ENCODE data around the gene ARHGEF40.
"Not testable (repeated sequence)": the region's sequence is repeated elsewhere in the genome, so short reads cannot be mapped to it uniquely, and the experiment has no call there.

ARHGEF40 gene

GRCh38 chr14:21038441-21039422 is 31.4 kb upstream of the ARHGEF40 start:
- H3K4me3 ChIP-seq (ENCODE audit: low read length): no peak overlapping the region
- no peak for DNase-seq (ENCODE audit: low read depth, low spot score)

DNA sequence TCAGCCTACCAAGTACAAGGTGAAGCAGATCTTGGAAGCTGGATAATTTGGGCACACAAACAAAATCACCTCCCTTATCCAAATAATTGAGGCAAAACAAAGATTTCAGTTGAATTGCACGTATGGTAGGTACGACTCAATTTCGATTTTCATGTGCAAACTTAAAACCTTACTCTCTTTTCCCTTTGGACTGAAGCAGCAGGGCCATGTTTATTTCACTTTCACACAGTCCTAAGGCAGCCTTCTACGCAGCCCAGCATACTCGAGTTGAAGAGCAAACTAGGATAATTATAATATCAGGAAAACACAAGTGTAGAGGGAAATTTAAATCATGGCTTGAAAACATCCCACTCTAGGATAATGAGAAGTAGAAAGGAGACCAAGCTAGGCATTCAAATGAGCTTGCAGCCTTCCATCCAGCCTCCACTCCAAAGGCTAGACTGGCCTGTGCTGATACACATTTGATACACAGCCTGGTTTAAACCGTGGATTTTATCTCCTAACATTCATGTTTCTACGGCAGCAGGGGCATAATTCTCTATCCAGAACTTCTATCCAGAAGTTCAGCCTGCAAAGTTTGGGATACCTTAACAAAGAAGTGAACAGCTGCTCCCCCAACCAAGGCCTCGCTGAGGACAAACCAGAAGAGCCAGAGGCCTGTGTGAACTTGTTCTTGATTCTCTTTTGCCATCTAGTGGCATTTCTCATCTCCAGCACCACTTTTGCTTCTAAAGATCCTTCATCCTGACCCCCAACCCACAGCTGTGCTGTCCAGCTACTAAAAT is 30.3 kb upstream of the ARHGEF40 start:
- peak; percentile 46 for DNase-seq (ENCODE audit: low read depth, low spot score)

DNA sequence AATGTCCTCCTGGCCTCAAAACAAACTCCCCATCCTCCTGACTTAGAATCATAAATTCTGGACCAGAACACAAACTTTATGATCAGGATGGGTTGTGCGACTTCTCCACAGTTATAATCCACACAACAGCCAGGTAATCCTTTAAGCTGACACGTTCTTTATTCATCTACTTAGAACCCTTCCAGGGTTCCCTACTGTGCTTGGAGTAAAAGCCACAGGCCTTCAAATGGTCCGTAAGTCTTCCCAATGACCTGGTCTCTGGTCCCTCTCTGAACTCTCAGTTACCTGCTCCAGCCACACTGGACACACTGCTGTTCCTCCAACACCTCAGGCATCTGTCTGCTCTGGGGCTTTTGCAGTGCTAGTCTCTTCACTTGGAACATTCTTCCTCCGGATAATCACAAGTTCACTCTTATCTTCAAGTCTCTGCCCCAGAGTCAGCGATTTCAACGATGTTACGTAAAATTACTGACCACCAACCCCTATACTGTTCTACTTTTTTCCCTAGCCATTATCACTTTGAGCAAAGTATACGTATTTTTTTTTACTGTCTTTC is 29.7 kb upstream of the ARHGEF40 start:
- DNase-seq (ENCODE audit: low read depth, low spot score): no peak
- no peak overlapping the region for H3K4me3 ChIP-seq (ENCODE audit: low read length)

More for the DNA sequence above, 30.3 kb upstream of the ARHGEF40 start:
- H3K4me3 ChIP-seq (ENCODE audit: low read length): no peak overlapping the region

GRCh38 chr14:21040941-21041340 is 29.2 kb upstream of the ARHGEF40 start:
- not testable (repeated sequence) for H3K4me3 ChIP-seq (ENCODE audit: low read length); DNase-seq (ENCODE audit: low read depth, low spot score)

DNA sequence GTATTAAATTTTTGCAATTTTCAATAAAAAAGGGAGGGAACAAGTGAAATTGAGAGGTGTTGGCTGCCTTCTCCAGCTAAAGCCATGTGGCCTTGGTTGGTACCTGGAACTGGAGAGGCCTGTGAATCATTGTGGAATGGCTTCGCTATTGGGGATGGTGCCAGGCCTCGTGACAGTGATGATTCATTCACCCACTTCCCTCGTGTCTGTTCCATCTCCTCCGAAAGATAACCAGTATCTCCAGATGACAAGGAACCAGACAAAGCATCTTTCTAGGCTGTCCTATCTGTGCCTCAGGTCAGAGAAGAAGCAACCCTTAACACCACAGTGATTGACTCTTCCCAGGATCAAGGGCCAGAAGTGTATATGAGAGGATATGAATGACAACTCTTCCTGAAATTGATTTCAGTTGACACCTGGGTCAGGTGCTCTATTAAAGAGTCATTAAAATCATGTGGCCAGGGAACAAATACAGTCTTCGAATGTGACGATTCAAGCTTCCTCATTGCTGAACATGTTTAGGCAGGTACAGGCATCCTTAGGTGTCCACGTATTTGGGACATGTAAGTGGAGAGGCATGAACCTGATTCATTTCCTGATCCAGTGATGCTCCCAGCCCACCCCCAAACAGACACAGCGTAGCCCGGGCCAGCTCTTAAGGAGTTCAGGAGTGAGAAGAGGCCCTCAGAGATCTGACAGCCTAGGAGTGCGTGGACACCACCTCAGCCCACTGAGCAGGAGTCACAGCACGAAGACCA is 28.2 kb upstream of the ARHGEF40 start, which contains the start of gene RNASE7:
TSS of gene RNASE7 (plus strand) at position 687 of the 758 bp plus-strand sequence. CDS start 631 bp downstream, outside the sequence.
- H3K4me3 ChIP-seq (ENCODE audit: low read length): no peak within 1 kb of the TSS
- DNase-seq (ENCODE audit: low read depth, low spot score): no peak

DNA sequence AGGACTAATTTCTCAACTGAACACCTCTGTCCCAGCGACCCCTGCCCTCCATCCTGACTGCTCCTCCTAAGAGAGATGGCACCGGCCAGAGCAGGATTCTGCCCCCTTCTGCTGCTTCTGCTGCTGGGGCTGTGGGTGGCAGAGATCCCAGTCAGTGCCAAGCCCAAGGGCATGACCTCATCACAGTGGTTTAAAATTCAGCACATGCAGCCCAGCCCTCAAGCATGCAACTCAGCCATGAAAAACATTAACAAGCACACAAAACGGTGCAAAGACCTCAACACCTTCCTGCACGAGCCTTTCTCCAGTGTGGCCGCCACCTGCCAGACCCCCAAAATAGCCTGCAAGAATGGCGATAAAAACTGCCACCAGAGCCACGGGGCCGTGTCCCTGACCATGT is 27.2 kb upstream of the ARHGEF40 start:
- no peak overlapping the region for H3K4me3 ChIP-seq (ENCODE audit: low read length)
- no peak for DNase-seq (ENCODE audit: low read depth, low spot score)

DNA sequence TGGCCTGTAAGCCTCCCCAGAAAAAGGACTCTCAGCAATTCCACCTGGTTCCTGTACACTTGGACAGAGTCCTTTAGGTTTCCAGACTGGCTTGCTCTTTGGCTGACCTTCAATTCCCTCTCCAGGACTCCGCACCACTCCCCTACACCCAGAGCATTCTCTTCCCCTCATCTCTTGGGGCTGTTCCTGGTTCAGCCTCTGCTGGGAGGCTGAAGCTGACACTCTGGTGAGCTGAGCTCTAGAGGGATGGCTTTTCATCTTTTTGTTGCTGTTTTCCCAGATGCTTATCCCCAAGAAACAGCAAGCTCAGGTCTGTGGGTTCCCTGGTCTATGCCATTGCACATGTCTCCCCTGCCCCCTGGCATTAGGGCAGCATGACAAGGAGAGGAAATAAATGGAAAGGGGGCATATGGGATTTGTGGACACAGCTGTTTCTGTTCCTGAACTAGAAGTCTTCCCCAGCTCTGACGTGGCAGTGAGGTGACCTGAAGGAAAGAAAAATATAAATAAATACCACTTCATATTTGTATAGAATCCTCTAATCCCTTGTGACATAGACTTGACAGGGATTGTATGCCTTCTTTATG is 26.6 kb upstream of the ARHGEF40 start:
- DNase-seq (ENCODE audit: low read depth, low spot score): no peak
- H3K4me3 ChIP-seq (ENCODE audit: low read length): no peak overlapping the region

DNA sequence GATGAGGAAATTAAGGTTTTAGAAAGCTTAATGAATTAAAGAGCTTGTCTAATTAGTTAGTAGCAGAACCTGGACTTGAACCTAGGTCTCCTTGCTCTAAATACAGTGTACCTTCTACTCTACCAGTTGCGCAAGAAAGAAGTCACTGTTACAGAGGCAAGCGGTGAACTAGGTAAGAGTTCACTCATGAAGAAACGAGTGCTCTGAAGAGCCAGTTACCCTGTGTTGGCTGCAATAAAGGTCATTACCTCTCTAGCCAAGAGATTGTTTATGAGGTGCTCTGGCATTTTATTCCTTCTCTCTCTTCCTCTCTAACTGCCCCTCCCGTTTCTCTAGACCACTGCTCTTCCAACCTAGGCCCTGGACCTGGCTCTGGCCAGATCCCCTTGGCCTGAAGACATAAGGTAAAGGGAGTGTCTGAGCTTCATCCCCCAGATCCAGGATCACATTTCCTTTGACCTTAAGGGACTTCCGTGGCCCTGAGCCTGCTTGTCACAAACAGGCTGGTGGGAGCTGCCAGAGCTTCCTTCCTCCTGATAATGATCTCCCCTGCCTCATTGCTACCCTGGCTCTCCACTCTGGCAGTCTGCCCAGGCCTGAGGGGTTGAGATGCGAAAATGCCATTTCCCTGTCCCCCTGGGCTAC is 26.0 kb upstream of the ARHGEF40 start:
- DNase-seq (ENCODE audit: low read depth, low spot score): no peak
- H3K4me3 ChIP-seq (ENCODE audit: low read length): no peak overlapping the region

- no peak for DNase-seq (ENCODE audit: low read depth, low spot score)
- H3K4me3 ChIP-seq (ENCODE audit: low read length): no peak overlapping the region
These were observed 22.7 kb upstream of the ARHGEF40 start for GRCh38 chr14:21047378-21047781.

DNA sequence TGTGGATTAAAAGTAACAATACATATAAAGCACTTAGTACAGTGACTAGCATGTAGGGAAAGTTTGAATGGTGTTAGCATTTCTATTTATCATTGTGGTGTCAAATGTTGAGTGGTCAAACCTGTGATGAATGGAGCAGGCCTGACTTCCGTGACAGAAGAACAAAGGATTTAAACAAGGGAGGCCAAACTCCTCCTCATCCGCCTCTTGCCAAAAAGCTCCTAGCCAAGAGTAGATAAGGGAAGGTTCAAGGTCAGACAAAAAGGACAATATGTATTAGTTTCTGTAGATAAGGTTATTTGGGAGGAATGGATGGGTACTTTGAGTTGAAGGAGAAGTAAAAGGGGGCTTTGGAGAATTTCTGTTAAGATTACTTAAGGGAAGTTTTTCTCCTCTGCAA is 21.5 kb upstream of the ARHGEF40 start:
- DNase-seq (ENCODE audit: low read depth, low spot score): no peak
- no peak overlapping the region for H3K4me3 ChIP-seq (ENCODE audit: low read length)

DNA sequence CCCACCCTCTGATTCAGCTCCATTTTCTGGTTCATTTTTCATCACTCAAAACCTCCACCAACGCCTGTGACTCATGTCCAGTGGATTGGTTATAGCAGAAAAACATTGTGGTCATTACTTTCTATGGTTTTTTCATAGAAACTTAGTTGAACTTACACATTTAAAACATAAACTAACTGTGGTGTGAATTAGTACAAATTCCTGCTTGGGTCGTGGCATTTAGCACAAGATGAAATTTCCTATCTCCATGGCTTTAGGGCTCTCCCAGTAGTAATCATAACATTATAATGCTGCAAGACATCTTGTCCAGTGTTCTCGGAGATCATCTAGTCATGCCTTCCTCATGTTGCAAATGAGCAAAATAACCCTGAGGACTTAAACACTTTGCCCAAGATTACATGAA is 20.8 kb upstream of the ARHGEF40 start:
- H3K4me3 ChIP-seq (ENCODE audit: low read length): no peak overlapping the region
- DNase-seq (ENCODE audit: low read depth, low spot score): no peak

DNA sequence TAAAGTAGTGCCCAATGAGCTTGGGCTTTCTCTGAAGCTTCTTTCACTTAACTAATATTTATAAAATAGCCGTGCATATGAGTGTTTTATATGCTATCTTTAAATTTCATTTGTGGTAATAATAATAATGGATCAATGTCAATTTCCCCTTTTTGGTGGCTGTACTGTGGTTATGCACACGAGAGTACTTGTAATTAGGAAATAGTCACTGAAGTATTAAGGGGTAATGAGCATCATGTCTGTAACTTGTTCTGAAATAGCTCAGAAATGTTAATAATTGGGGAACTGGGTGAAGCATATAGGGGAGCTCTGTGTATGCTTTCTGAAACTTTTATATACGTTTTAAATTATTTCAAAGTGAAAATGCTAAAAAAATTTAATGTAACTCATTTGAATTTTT is 19.5 kb upstream of the ARHGEF40 start:
- no peak overlapping the region for H3K4me3 ChIP-seq (ENCODE audit: low read length)
- DNase-seq (ENCODE audit: low read depth, low spot score): no peak

- DNase-seq (ENCODE audit: low read depth, low spot score): no peak
- no peak overlapping the region for H3K4me3 ChIP-seq (ENCODE audit: low read length)
These were observed 16.7 kb upstream of the ARHGEF40 start for GRCh38 chr14:21053184-21054122.

GRCh38 chr14:21054123-21054767 is 15.9 kb upstream of the ARHGEF40 start:
- H3K4me3 ChIP-seq (ENCODE audit: low read length): no peak overlapping the region
- DNase-seq (ENCODE audit: low read depth, low spot score): no peak

- no peak overlapping the region for H3K4me3 ChIP-seq (ENCODE audit: low read length)
- DNase-seq (ENCODE audit: low read depth, low spot score): no peak
These were observed 15.3 kb upstream of the ARHGEF40 start for GRCh38 chr14:21054768-21055145.

GRCh38 chr14:21055432-21056117 is 14.5 kb upstream of the ARHGEF40 start:
- no peak overlapping the region for H3K4me3 ChIP-seq (ENCODE audit: low read length)
- DNase-seq (ENCODE audit: low read depth, low spot score): no peak

Measured in Jurkat, Clone E6-1 (cell line).